Raji (cell line): ENCODE data around the gene POM121L2.

Source experiments
- POLR2A ChIP-seq: IDR thresholded peaks from 2 replicates; pipeline ENCODE4 v1.6.1; 2011; ENCODE audit warnings: low read depth, low read length, control low read depth; ENCODE audit not compliant: insufficient read depth

Gene POM121L2

GRCh38 chr6:27312146-27312949 lies at the start of gene POM121L2:
TSS of gene POM121L2 (minus strand) at chr6:27312273. CDS start at chr6:27312170, 103 bp downstream.
- no peak for TF ChIP-seq POLR2A

GRCh38 chr6:27359231-27359630 lies 47.2 kb upstream of the POM121L2 start:
- no peak for TF ChIP-seq POLR2A

- TF ChIP-seq POLR2A = no peak
Observed at GRCh38 chr6:27358786-27359185, 46.7 kb upstream of the POM121L2 start.

- TF ChIP-seq POLR2A = no peak
Observed at GRCh38 chr6:27352850-27353249, 40.8 kb upstream of the POM121L2 start.

GRCh38 chr6:27334141-27334540 lies 22.1 kb upstream of the POM121L2 start:
- TF ChIP-seq POLR2A = no peak

GRCh38 chr6:27333642-27334040 lies 21.6 kb upstream of the POM121L2 start:
- TF ChIP-seq POLR2A = no peak

GRCh38 chr6:27332692-27333641 lies 20.9 kb upstream of the POM121L2 start:
- no peak for TF ChIP-seq POLR2A

- TF ChIP-seq POLR2A = no peak
Observed at GRCh38 chr6:27327023-27327738, 15.1 kb upstream of the POM121L2 start.

- no peak for TF ChIP-seq POLR2A
Observed at GRCh38 chr6:27321901-27322300, 9.8 kb upstream of the POM121L2 start.

- TF ChIP-seq POLR2A = no peak
Observed at GRCh38 chr6:27321370-27321769, 9.3 kb upstream of the POM121L2 start.

GRCh38 chr6:27318973-27319372 lies 6.9 kb upstream of the POM121L2 start:
- TF ChIP-seq POLR2A = no peak

- no peak for TF ChIP-seq POLR2A
Observed at GRCh38 chr6:27314046-27314445, 2.0 kb upstream of the POM121L2 start.

GRCh38 chr6:27312950-27313271 lies 838 bp upstream of the POM121L2 start:
- no peak for TF ChIP-seq POLR2A

- no peak for TF ChIP-seq POLR2A
Observed at GRCh38 chr6:27311806-27312145, 297 bp downstream of the POM121L2 start.

GRCh38 chr6:27303613-27304272 lies 8.3 kb downstream of the POM121L2 start:
- TF ChIP-seq POLR2A = no peak
